SK-N-SH treated with all-trans-retinoic acid at 6 μM for 48 hours (cell line): ENCODE data around the gene DPYSL3.

Experiments
- ATAC-seq: fragments of 200-7000 bp; cut with Tn5 transposase; 3 replicates; pipeline ENCODE4 v1.9.1; 2020; ENCODE audit warnings: mild to moderate bottlenecking, moderate library complexity
- ARNTL ChIP-seq: fragments of 450-650 bp; formaldehyde crosslinking; IDR thresholded peaks from 2 replicates; pipeline ENCODE4 v1.5.0; 2020; ENCODE audit warnings: low read depth, mild to moderate bottlenecking, moderate library complexity, borderline replicate concordance
- BACH2 ChIP-seq: fragments of 250-450 bp; sonication (Bioruptor Pico); IDR thresholded peaks from 2 replicates; pipeline ENCODE4 v1.9.0; 2021; ENCODE audit warnings: mild to moderate bottlenecking, borderline replicate concordance
- CSDC2 ChIP-seq: fragments of 250-450 bp; sonication (Bioruptor Pico); IDR thresholded peaks from 2 replicates; pipeline ENCODE4 v1.5.0; 2020; ENCODE audit warnings: mild to moderate bottlenecking, moderate library complexity
- GLIS3 ChIP-seq: fragments of 250-450 bp; sonication (Bioruptor Pico); IDR thresholded peaks from 2 replicates; pipeline ENCODE4 v1.5.0; 2020; ENCODE audit warnings: mild to moderate bottlenecking, moderate library complexity
- ISL1 ChIP-seq: fragments of 250-450 bp; sonication (Bioruptor Pico); IDR thresholded peaks from 2 replicates; pipeline ENCODE4 v2.1.2; 2022; ENCODE audit warnings: mild to moderate bottlenecking, moderate library complexity
- OSR1 ChIP-seq: fragments of 250-450 bp; sonication (Bioruptor Pico); IDR thresholded peaks from 2 replicates; pipeline ENCODE4 v1.8.0; 2022; ENCODE audit warnings: moderate library complexity, mild to moderate bottlenecking, inconsistent platforms
- PPARA ChIP-seq: fragments of 250-450 bp; sonication (Bioruptor Pico); IDR thresholded peaks from 2 replicates; pipeline ENCODE4 v1.5.0; 2020; ENCODE audit warnings: mild to moderate bottlenecking, borderline replicate concordance
- SNAI2 ChIP-seq: fragments of 250-450 bp; sonication (Bioruptor Pico); IDR thresholded peaks from 2 replicates; pipeline ENCODE4 v1.5.0; 2020; ENCODE audit warnings: mild to moderate bottlenecking, moderate library complexity
- TCF4 ChIP-seq: fragments of 250-450 bp; sonication (Bioruptor Pico); IDR thresholded peaks from 2 replicates; pipeline ENCODE4 v1.8.0; 2021; ENCODE audit warnings: mild to moderate bottlenecking, moderate library complexity, borderline replicate concordance
- TOX ChIP-seq: fragments of 250-450 bp; sonication (Bioruptor Pico); IDR thresholded peaks from 2 replicates; pipeline ENCODE4 v1.8.0; 2021; ENCODE audit warnings: mild to moderate bottlenecking, moderate library complexity, borderline replicate concordance
- ZC3H10 ChIP-seq: fragments of 250-450 bp; sonication (Bioruptor Pico); IDR thresholded peaks from 2 replicates; pipeline ENCODE4 v1.5.1; 2021; ENCODE audit warnings: mild to moderate bottlenecking, moderate library complexity
- ZFP3 ChIP-seq: fragments of 250-450 bp; sonication (Bioruptor Pico); IDR thresholded peaks from 2 replicates; pipeline ENCODE4 v1.5.0; 2020; ENCODE audit warnings: mild to moderate bottlenecking, moderate library complexity
- ZFP30 ChIP-seq: fragments of 450-650 bp; formaldehyde crosslinking; IDR thresholded peaks from 2 replicates; pipeline ENCODE4 v1.5.0; 2022; ENCODE audit warnings: mild to moderate bottlenecking, moderate library complexity
- ZNF565 ChIP-seq: fragments of 450-650 bp; formaldehyde crosslinking; conservative IDR thresholded peaks from 2 replicates; pipeline ENCODE4 v1.5.0; 2020; ENCODE audit warnings: low read depth, mild to moderate bottlenecking, moderate library complexity
- ZNF70 ChIP-seq: fragments of 450-650 bp; formaldehyde crosslinking; IDR thresholded peaks from 2 replicates; pipeline ENCODE4 v1.5.0; 2020; ENCODE audit warnings: mild to moderate bottlenecking, moderate library complexity
- ZNF8 ChIP-seq: fragments of 450-650 bp; formaldehyde crosslinking; IDR thresholded peaks from 2 replicates; pipeline ENCODE4 v1.5.0; 2020; ENCODE audit warnings: mild to moderate bottlenecking, moderate library complexity
- TF ChIP-seq, protein P1 (sequence below): fragments of 250-450 bp; sonication (Bioruptor Pico); IDR thresholded peaks from 2 replicates; pipeline ENCODE4 v1.5.0; 2020; ENCODE audit warnings: mild to moderate bottlenecking, moderate library complexity
- TF ChIP-seq, protein P2 (sequence below): fragments of 250-450 bp; sonication (Bioruptor Pico); IDR thresholded peaks from 2 replicates; pipeline ENCODE4 v1.8.0; 2021; ENCODE audit warnings: low read depth, mild to moderate bottlenecking, moderate library complexity, borderline replicate concordance
- TF ChIP-seq, protein P3 (sequence below): fragments of 250-450 bp; sonication (Bioruptor Pico); IDR thresholded peaks from 2 replicates; pipeline ENCODE4 v1.5.1; 2021; ENCODE audit warnings: mild to moderate bottlenecking, moderate library complexity
- TF ChIP-seq, protein P4 (sequence below): fragments of 250-450 bp; sonication (Bioruptor Pico); IDR thresholded peaks from 2 replicates; pipeline ENCODE4 v1.5.1; 2020; ENCODE audit warnings: low read depth, mild to moderate bottlenecking, moderate library complexity
- TF ChIP-seq, protein P5 (sequence below): fragments of 250-450 bp; sonication (Bioruptor Pico); IDR thresholded peaks from 2 replicates; pipeline ENCODE4 v1.8.0; 2020; ENCODE audit warnings: mild to moderate bottlenecking, moderate library complexity, borderline replicate concordance

DPYSL3 gene

DNA sequence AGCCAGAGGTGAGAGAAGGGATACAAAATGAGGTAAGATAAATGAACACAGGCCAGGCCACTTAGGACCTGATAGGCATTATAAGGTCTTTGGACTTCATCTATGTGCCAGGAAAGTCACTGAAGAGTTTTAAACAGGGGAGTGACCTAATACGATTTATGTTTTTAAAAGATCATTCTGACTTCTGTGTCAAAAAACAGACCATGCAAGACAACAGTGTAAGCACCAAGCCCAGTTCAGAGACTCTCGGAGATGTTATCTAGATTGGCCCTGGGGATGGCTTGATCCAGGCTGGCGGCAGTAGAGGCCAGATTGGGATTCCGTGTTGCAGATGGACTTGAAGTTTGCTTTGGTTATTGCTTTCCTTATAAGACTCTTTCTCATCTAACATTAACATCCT is 43.0 kb upstream of the DPYSL3 start:
- ATAC-seq = peak; percentile 10; the same call in 1 of the 3 replicates
- TF ChIP-seq ZFP3 (CRISPR knock-in tag) (no peak), ISL1 (CRISPR knock-in tag) (peak; percentile 84), GLIS3 (CRISPR knock-in tag) (no peak), SNAI2 (CRISPR knock-in tag) (peak; percentile 60; the same call in 1 of the 2 replicates), CSDC2 (CRISPR knock-in tag) (0 out of 2 replicates have a peak, but pooled peaks have one; percentile 25), ARNTL (no peak), ZC3H10 (CRISPR knock-in tag) (no peak), TOX (CRISPR knock-in tag) (no peak)
- TF ChIP-seq, protein P1, sequence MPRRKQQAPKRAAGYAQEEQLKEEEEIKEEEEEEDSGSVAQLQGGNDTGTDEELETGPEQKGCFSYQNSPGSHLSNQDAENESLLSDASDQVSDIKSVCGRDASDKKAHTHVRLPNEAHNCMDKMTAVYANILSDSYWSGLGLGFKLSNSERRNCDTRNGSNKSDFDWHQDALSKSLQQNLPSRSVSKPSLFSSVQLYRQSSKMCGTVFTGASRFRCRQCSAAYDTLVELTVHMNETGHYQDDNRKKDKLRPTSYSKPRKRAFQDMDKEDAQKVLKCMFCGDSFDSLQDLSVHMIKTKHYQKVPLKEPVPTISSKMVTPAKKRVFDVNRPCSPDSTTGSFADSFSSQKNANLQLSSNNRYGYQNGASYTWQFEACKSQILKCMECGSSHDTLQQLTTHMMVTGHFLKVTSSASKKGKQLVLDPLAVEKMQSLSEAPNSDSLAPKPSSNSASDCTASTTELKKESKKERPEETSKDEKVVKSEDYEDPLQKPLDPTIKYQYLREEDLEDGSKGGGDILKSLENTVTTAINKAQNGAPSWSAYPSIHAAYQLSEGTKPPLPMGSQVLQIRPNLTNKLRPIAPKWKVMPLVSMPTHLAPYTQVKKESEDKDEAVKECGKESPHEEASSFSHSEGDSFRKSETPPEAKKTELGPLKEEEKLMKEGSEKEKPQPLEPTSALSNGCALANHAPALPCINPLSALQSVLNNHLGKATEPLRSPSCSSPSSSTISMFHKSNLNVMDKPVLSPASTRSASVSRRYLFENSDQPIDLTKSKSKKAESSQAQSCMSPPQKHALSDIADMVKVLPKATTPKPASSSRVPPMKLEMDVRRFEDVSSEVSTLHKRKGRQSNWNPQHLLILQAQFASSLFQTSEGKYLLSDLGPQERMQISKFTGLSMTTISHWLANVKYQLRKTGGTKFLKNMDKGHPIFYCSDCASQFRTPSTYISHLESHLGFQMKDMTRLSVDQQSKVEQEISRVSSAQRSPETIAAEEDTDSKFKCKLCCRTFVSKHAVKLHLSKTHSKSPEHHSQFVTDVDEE (CRISPR knock-in tag) = peak; percentile 37; the same call in 1 of the 2 replicates

DNA sequence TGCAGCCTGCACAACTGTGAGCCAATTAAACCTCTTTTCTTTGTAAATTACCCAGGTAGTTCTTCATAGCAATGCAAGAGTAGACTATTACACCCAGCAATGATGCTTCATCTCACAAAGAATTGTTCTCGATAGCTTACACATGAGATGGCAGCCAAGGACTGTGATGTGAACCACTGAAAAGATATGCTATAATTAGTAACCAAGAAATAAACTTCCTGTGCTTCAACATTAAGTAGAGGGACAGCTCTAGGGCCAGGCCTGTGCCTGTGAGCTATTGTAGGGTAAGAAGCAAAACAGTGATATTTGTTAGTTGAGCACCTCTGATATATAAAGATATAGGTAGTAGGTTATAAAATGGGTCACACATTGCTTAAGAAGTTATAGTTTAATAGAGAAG is 41.8 kb upstream of the DPYSL3 start:
- ATAC-seq = no peak
- TF ChIP-seq TOX (CRISPR knock-in tag) (no peak), ZFP30 (no peak), OSR1 (CRISPR knock-in tag) (no peak), ZNF8 (no peak), BACH2 (CRISPR knock-in tag) (no peak), ZNF70 (CRISPR knock-in tag) (no peak), SNAI2 (CRISPR knock-in tag) (no peak), ARNTL (no peak), GLIS3 (CRISPR knock-in tag) (no peak), ZNF565 (no peak)
- TF ChIP-seq, protein P2, sequence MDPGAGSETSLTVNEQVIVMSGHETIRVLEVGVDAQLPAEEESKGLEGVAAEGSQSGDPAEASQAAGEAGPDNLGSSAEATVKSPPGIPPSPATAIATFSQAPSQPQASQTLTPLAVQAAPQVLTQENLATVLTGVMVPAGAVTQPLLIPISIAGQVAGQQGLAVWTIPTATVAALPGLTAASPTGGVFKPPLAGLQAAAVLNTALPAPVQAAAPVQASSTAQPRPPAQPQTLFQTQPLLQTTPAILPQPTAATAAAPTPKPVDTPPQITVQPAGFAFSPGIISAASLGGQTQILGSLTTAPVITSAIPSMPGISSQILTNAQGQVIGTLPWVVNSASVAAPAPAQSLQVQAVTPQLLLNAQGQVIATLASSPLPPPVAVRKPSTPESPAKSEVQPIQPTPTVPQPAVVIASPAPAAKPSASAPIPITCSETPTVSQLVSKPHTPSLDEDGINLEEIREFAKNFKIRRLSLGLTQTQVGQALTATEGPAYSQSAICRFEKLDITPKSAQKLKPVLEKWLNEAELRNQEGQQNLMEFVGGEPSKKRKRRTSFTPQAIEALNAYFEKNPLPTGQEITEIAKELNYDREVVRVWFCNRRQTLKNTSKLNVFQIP = no peak
- TF ChIP-seq, protein P3, sequence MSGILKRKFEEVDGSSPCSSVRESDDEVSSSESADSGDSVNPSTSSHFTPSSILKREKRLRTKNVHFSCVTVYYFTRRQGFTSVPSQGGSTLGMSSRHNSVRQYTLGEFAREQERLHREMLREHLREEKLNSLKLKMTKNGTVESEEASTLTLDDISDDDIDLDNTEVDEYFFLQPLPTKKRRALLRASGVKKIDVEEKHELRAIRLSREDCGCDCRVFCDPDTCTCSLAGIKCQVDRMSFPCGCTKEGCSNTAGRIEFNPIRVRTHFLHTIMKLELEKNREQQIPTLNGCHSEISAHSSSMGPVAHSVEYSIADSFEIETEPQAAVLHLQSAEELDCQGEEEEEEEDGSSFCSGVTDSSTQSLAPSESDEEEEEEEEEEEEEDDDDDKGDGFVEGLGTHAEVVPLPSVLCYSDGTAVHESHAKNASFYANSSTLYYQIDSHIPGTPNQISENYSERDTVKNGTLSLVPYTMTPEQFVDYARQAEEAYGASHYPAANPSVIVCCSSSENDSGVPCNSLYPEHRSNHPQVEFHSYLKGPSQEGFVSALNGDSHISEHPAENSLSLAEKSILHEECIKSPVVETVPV (CRISPR knock-in tag) = no peak
- TF ChIP-seq, protein P4, sequence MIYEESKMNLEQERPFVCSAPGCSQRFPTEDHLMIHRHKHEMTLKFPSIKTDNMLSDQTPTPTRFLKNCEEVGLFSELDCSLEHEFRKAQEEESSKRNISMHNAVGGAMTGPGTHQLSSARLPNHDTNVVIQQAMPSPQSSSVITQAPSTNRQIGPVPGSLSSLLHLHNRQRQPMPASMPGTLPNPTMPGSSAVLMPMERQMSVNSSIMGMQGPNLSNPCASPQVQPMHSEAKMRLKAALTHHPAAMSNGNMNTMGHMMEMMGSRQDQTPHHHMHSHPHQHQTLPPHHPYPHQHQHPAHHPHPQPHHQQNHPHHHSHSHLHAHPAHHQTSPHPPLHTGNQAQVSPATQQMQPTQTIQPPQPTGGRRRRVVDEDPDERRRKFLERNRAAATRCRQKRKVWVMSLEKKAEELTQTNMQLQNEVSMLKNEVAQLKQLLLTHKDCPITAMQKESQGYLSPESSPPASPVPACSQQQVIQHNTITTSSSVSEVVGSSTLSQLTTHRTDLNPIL (CRISPR knock-in tag) = no peak
- TF ChIP-seq, protein P1 (CRISPR knock-in tag) = no peak

DNA sequence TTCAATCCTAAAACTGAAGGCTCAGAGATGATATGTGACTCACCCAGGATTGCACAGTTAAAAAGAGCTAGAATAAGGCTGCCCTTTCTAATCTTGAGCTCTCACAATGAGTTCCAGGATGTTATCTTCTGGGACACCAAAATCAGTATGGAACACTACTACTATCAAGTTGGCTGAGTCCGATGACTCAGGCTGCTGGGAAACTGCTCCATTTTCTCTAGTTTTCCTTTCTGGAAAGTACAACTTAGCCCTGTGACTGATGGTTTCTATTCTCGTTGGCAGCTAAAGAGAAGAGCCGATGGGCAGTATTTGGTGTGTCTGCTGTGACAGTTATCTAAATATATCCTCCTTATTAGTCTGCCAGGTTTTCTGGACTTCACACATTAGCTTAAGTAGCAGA is 37.9 kb upstream of the DPYSL3 start:
- peak; percentile 78 for ATAC-seq
- TF ChIP-seq ISL1 (CRISPR knock-in tag) (peak; percentile 38; the same call in 1 of the 2 replicates), PPARA (CRISPR knock-in tag) (no peak)
- TF ChIP-seq, all 23 proteins: peak for 1

DNA sequence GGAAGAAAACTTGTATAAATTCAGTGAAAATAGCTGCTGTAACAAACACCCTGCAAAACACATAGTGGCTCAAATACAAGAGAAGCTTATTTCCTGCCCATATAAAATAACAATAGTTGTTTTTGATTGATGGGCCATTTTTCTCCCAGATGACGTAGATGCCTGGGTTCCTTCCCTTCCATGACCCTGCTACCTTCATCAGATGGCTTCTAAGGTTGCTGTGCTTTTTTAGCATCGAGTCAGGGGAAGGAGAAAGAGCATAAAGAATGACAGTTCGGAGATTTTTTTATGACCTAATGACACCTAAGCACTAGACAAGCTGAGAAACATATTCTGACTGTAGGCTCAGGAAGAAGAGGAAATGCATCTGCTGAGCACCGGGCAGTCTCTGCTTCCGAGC is 34.7 kb upstream of the DPYSL3 start:
- ATAC-seq = no peak
- TF ChIP-seq, protein P5, sequence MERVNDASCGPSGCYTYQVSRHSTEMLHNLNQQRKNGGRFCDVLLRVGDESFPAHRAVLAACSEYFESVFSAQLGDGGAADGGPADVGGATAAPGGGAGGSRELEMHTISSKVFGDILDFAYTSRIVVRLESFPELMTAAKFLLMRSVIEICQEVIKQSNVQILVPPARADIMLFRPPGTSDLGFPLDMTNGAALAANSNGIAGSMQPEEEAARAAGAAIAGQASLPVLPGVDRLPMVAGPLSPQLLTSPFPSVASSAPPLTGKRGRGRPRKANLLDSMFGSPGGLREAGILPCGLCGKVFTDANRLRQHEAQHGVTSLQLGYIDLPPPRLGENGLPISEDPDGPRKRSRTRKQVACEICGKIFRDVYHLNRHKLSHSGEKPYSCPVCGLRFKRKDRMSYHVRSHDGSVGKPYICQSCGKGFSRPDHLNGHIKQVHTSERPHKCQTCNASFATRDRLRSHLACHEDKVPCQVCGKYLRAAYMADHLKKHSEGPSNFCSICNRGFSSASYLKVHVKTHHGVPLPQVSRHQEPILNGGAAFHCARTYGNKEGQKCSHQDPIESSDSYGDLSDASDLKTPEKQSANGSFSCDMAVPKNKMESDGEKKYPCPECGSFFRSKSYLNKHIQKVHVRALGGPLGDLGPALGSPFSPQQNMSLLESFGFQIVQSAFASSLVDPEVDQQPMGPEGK (CRISPR knock-in tag) = no peak
- TF ChIP-seq GLIS3 (CRISPR knock-in tag) = no peak
- no peak for TF ChIP-seq TCF4 (CRISPR knock-in tag)
- no peak for TF ChIP-seq ZNF565
- TF ChIP-seq, protein P3 (CRISPR knock-in tag) = no peak
- no peak for TF ChIP-seq ZC3H10 (CRISPR knock-in tag)
- TF ChIP-seq CSDC2 (CRISPR knock-in tag) = no peak
- TF ChIP-seq, protein P2 = no peak
